ENCODE data around the gene HOXB9. TPM values are rescaled to one million over a fixed set of nuclear protein-coding genes. Genes with fewer than 3 reads are reported as not detected.

The HOXB9 gene
- polyA plus RNA-seq, 3 donors from 2014 or later = not detected

- Mint-ChIP-seq H3K27ac (no peak overlapping the region), H3K36me3 (peaks cover 0 to 3% (median 3%) of the 10 kb centered on the region in 3 donors), H3K4me1 (peaks cover 20 to 36% of the 10 kb centered on the region in 2 donors), H3K27me3 (ENCODE audit: low read depth in 3 of 3) (peaks cover 23 to 45% (median 39%) of the 10 kb centered on the region in 3 donors), H3K4me3 (peak overlapping the region in 2 of 5 donors; percentile 38 to 83), H3K9me3 (no peaks in the 10 kb centered on the region)
- DNase-seq = no peak
These were observed 34.7 kb downstream of the HOXB9 start for GRCh38 chr17:48591255-48592056.

GRCh38 chr17:48590607-48591161 is 35.5 kb downstream of the HOXB9 start:
- H3K36me3 Mint-ChIP-seq = no peaks in the 10 kb centered on the region
- peak overlapping the region in 1 of 5 donors; percentile 38 for H3K4me3 Mint-ChIP-seq
- DNase-seq = no peak
- H3K27me3 Mint-ChIP-seq (ENCODE audit: low read depth in 3 of 3) = peaks cover 22 to 47% (median 38%) of the 10 kb centered on the region in 3 donors
- no peaks in the 10 kb centered on the region for H3K9me3 Mint-ChIP-seq
- peaks cover 25 to 36% of the 10 kb centered on the region in 2 donors for H3K4me1 Mint-ChIP-seq
- no peak overlapping the region for H3K27ac Mint-ChIP-seq

DNA sequence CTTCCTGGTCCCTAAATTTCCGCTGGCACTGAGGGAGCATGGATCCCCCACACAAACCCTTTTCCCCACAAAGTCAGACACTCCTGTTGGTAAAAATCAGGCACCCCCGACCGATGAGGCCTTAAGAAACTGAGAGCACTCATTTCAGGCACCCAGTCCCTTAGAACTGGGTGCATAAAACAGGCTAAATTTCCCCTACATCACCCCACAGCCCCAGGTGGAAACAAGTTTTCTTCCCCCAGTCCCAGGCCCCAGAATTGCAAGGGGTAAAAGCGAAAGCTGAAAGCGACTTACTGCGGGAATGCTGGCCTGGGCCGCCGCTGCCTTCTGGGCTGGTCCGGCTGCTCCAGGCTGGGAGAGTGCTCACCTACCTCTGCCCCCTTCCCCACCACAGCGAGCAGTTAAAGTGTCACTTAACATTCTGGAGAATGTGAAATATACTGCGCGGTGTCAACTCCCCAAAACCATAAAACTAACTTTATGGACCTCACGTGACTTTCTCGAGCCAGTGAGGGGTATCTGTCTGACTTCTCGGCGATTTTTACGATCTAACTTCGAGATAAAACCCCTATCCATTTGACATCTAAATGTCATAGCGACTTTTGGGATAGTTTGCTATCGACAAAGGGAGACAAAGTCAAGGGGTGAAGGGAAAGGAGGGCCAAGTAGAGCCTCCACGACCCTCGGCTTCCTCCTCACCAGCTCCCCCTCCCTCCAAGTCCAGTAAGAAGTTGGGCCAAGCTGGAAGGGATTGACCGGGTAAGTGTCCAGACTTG is 36.1 kb downstream of the HOXB9 start, which contains the start of gene HOXB3:
Gene HOXB3, minus strand, starts transcription at position 411 of the 776 bp plus-strand sequence. CDS start 37,767 bp downstream, outside the sequence.
- no peak within 1 kb of the TSS for H3K27ac Mint-ChIP-seq
- no peak for DNase-seq
- H3K9me3 Mint-ChIP-seq = no peaks in the 10 kb centered on the region
- H3K4me1 Mint-ChIP-seq = peaks cover 31 to 39% of the 10 kb centered on the region in 2 donors
- peaks cover 24 to 51% (median 36%) of the 10 kb centered on the region in 3 donors for H3K27me3 Mint-ChIP-seq (ENCODE audit: low read depth in 3 of 3)
- H3K36me3 Mint-ChIP-seq = no peaks in the 10 kb centered on the region
- H3K4me3 Mint-ChIP-seq = peak within 1 kb of the TSS in 1 of 5 donors; percentile 38

GRCh38 chr17:48589060-48589830 is 36.9 kb downstream of the HOXB9 start:
- peaks cover 24 to 48% (median 37%) of the 10 kb centered on the region in 3 donors for H3K27me3 Mint-ChIP-seq (ENCODE audit: low read depth in 3 of 3)
- H3K27ac Mint-ChIP-seq = no peak overlapping the region
- no peaks in the 10 kb centered on the region for H3K9me3 Mint-ChIP-seq
- H3K4me1 Mint-ChIP-seq = peaks cover 34 to 44% of the 10 kb centered on the region in 2 donors
- H3K4me3 Mint-ChIP-seq = no peak overlapping the region
- no peaks in the 10 kb centered on the region for H3K36me3 Mint-ChIP-seq
- DNase-seq = no peak

DNA sequence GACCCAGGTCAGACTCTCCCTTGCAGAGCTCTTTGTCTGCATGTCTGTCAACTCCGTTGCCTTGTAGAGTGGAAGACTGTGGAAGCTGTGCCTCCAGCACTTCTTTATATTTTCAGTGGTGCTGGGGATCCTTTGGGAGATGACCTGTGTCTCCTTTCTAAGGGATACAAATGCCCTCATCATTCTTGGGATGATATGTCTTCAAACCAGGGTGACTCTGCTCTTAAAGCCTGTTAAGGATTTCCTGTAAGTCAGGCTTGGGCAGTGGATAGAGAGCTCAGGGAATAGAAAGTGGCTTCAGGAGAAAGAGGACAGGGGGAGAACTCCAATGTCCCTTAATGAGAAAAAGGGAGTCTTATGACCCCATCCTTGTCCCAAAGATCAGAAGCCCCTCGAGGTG is 37.6 kb downstream of the HOXB9 start:
- Mint-ChIP-seq H3K9me3 (no peaks in the 10 kb centered on the region), H3K4me3 (no peak overlapping the region), H3K27me3 (ENCODE audit: low read depth in 3 of 3) (peaks cover 29 to 41% (median 40%) of the 10 kb centered on the region in 3 donors), H3K27ac (no peak overlapping the region), H3K36me3 (no peaks in the 10 kb centered on the region), H3K4me1 (peaks cover 30 to 42% of the 10 kb centered on the region in 2 donors)
- no peak for DNase-seq

GRCh38 chr17:48588074-48588415 is 38.1 kb downstream of the HOXB9 start:
- peak overlapping the region in 1 of 6 donors; percentile 47 for H3K27ac Mint-ChIP-seq
- H3K4me1 Mint-ChIP-seq = peaks cover 27 to 41% of the 10 kb centered on the region in 2 donors

GRCh38 chr17:48587276-48588073 is 38.7 kb downstream of the HOXB9 start:
- Mint-ChIP-seq H3K27ac (peak overlapping the region in 1 of 6 donors; percentile 47), H3K4me3 (peak overlapping the region in 4 of 5 donors; percentile 1 to 56 (median 26)), H3K4me1 (peaks cover 25 to 41% of the 10 kb centered on the region in 2 donors), H3K36me3 (no peaks in the 10 kb centered on the region), H3K9me3 (no peaks in the 10 kb centered on the region), H3K27me3 (ENCODE audit: low read depth in 3 of 3) (peaks cover 33 to 38% (median 35%) of the 10 kb centered on the region in 3 donors)
- DNase-seq = no peak

More at GRCh38 chr17:48588074-48588415, 38.1 kb downstream of the HOXB9 start:
- no peak for DNase-seq
- peaks cover 31 to 41% (median 37%) of the 10 kb centered on the region in 3 donors for H3K27me3 Mint-ChIP-seq (ENCODE audit: low read depth in 3 of 3)
- H3K9me3 Mint-ChIP-seq = no peaks in the 10 kb centered on the region
- no peaks in the 10 kb centered on the region for H3K36me3 Mint-ChIP-seq
- H3K4me3 Mint-ChIP-seq = no peak overlapping the region

DNA sequence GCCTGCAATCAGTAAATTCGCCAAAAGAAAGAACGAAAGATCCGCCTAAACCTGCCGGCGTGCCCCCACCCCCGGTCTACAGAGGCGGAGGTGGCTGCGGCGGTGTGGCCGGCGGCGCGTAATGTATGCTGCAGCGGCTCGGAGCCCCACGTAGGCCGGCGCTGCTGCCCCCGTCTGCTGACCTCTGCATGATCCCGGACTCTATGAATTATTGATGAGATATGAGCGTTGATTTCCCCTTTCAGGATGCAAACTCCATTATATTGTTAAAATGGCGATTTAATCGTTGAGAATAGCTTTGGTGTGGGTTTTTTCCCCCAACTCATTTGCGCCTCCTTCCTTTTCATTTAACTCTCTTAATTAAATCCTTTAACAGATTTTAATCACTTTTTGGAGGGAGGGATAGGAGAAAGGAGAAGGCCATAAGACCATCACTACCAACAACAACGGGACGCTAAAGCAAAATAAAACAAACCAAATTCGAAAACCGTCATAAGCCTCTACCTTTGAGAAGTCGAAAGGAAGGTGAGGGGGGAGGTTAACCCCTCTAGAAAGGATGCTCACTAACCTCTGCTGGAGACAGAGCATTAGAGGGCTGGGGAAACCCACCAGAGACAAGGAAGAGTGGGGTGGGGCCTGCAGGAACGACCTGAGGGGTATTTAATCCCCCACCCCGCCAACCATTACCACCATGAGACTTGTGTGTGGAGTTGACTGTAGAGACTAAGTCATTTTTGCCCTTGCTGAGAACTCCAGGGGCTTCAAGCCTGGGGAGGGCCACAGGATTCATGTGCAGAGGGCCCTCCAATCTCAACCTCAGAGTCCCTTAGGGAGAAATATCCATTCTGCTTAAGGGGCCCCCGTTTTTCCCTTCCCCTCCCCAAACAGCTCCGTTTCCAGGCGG is 39.6 kb downstream of the HOXB9 start:
- peaks cover 32 to 34% (median 33%) of the 10 kb centered on the region in 3 donors for H3K27me3 Mint-ChIP-seq (ENCODE audit: low read depth in 3 of 3)
- no peaks in the 10 kb centered on the region for H3K36me3 Mint-ChIP-seq
- no peaks in the 10 kb centered on the region for H3K9me3 Mint-ChIP-seq
- peak; percentile 50 to 51 (median 51) for DNase-seq
- H3K4me1 Mint-ChIP-seq = peaks cover 30 to 48% of the 10 kb centered on the region in 2 donors
- peak overlapping the region in 5 of 6 donors; percentile 10 to 91 (median 88) for H3K27ac Mint-ChIP-seq
- H3K4me3 Mint-ChIP-seq = peak overlapping the region; percentile 89 to 99 (median 97)

DNA sequence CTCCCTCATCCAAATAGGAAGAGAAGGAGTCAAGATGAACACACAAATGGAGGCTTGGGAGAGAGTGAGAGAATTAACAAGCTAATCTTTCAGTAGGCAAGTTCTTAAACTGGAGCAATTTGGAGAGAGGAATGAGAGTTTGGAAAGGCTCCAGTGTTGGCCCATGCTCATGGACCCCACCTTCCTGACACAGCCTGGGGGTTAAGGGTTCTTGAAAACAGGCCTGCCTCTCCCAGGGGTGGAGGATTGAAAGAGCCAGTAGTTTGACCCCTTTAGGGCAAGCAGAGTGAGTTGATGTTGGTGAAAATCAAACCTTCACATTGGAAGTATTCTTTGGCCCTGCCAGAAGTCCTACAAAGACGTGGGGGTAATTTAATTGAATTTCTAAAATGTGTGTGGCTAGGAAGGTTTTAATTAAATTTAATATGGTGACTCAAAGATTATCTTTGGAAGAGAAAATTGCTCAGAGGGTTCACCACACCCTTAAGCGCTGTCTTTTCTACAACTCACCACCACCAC is 41.9 kb downstream of the HOXB9 start:
- no peak overlapping the region for H3K27ac Mint-ChIP-seq
- peak overlapping the region in 4 of 5 donors; percentile 43 to 99 (median 70) for H3K4me3 Mint-ChIP-seq
- no peaks in the 10 kb centered on the region for H3K9me3 Mint-ChIP-seq
- peaks cover 38 to 60% of the 10 kb centered on the region in 2 donors for H3K4me1 Mint-ChIP-seq
- no peak for DNase-seq
- H3K36me3 Mint-ChIP-seq = peaks cover 0 to 4% (median 0%) of the 10 kb centered on the region in 3 donors
- peaks cover 33 to 41% (median 38%) of the 10 kb centered on the region in 3 donors for H3K27me3 Mint-ChIP-seq (ENCODE audit: low read depth in 3 of 3)

DNA sequence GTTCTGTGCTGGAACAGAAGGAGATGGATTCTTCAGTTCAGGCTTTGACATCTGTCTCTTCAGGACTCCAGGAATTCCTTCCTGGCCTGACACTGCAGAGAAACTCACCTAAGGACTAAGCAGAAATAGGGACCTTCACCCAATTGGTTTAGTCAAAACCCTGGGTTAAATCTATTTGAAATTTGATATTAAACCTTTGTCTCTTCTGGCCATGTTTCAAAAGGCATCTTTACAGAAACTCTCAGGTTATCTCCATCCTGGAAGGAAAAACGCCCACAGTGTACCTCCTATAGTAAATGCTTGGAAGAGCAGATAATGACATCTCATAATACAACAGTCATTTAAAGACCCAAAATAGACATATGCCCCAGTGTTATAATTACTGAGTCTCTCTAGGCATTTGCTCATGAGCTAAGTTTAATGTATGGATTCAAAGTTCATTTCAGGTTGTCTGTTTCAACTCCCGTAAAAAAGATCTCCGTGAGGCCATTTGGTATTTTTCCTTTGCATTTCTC is 42.4 kb downstream of the HOXB9 start:
- H3K27me3 Mint-ChIP-seq (ENCODE audit: low read depth in 3 of 3) = peaks cover 36 to 43% (median 38%) of the 10 kb centered on the region in 3 donors
- no peaks in the 10 kb centered on the region for H3K9me3 Mint-ChIP-seq
- no peak overlapping the region for H3K27ac Mint-ChIP-seq
- H3K36me3 Mint-ChIP-seq = peaks cover 0 to 4% (median 0%) of the 10 kb centered on the region in 3 donors
- peaks cover 43 to 66% of the 10 kb centered on the region in 2 donors for H3K4me1 Mint-ChIP-seq
- DNase-seq = no peak
- H3K4me3 Mint-ChIP-seq = peak overlapping the region in 4 of 5 donors; percentile 33 to 99 (median 44)

DNA sequence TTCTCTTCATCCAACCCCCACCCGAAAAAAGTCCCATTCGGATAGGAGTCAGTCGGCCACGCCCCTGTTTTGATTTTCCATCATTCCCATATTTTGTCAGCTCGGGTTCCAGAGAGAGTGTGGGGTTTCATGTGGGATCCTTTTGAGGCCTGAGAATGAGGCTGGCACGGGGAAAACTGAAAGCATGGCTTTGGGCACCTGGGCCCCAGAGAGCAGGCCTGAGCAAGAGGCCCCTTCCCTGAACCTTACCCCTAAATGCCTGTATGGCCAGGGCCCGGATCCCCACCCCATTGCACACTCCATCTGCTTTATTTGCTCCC is 43.4 kb downstream of the HOXB9 start:
- DNase-seq = no peak
- peaks cover 0 to 4% (median 0%) of the 10 kb centered on the region in 3 donors for H3K36me3 Mint-ChIP-seq
- H3K27ac Mint-ChIP-seq = peak overlapping the region in 2 of 6 donors; percentile 27 to 68
- no peaks in the 10 kb centered on the region for H3K9me3 Mint-ChIP-seq
- H3K4me3 Mint-ChIP-seq = peak overlapping the region; percentile 78 to 85 (median 80)
- peaks cover 49 to 75% of the 10 kb centered on the region in 2 donors for H3K4me1 Mint-ChIP-seq
- peaks cover 37 to 42% (median 38%) of the 10 kb centered on the region in 3 donors for H3K27me3 Mint-ChIP-seq (ENCODE audit: low read depth in 3 of 3)

Data from immature natural killer cell (primary cell).